Posterior vena cava (tissue), 2 donors: ENCODE measurements around the gene HTR3A. TPM values are rescaled to one million over a fixed set of nuclear protein-coding genes. Genes with fewer than 3 reads are reported as not detected.
"Not testable (repeated sequence)": the region's sequence is repeated elsewhere in the genome, so short reads cannot be mapped to it uniquely, and the experiment has no call there.

ENCODE experiments used
- DNase-seq: peaks from one replicate; pipeline ENCODE4 v3.0.0-alpha.2; 2020; ENCODE audit warnings: low spot score
- intact Hi-C, 2 donors: fragments of 100-400 bp; cut with DNase I; formaldehyde crosslinking; loops; one replicate each; pipeline versions ENCODE4 v1.14.1 to v1.14.2; 2022 to 2023
- long read RNA-seq, 2 donors: library from polyadenylated mRNA; unstranded; transcript quantifications; one replicate each; pipeline ENCODE4 v2.0.0, GENCODE V29; 2020 to 2021
- total RNA-seq, 2 donors: library from RNA; stranded (reverse); fragmentation: NEBNext Ultra II Directional; extraction: Animal tissue kit (Norgen Biotek cat#: 25700); gene quantifications; one replicate each; pipeline ENCODE4 v1.2.1, GENCODE V29; 2021
- donor health status: DM: yes; HTN: yes; CAD: no.
- donor health status: DM: yes; HTN: yes; CAD: no.

Gene HTR3A
- total RNA-seq, result not detected
- long read RNA-seq, donor 1, result 0 reads
- long read RNA-seq, donor 2, result 0 reads

DNA sequence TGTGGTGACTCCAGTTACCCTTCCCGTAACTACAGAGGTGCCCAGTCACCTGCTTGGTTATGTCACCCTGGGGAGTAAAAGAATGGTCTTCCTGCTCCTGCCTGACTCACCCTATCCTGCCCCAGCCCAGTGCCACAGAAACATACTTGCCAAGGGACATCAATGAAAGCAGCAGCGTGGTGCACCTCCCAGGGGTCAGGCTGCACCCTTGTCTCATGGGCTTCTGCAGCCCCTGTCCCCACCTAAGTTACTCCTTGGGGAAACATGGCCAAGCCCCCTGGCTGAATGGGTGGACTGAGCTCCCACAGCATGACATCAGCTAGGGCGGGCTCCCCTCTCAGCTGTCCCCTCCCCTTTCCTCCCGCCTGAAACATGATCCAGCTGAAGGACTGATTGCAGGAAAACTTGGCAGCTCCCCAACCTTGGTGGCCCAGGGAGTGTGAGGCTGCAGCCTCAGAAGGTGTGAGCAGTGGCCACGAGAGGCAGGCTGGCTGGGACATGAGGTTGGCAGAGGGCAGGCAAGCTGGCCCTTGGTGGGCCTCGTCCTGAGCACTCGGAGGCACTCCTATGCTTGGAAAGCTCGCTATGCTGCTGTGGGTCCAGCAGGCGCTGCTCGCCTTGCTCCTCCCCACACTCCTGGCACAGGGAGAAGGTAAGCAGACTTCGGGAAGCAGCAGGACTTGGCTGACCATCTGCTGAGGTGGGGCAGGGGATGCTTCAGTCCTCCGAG is at the start of gene HTR3A:
Gene HTR3A (plus strand): TSS at position 368 of the 730 bp plus-strand sequence. CDS start 218 bp downstream, at position 586.
- intact Hi-C loops, result loop anchor here in 1 of 2 donors (1.0 kb wide), 1 partner anchor 35 kb away; no protein-coding TSS in a partner anchor
- no peak for DNase-seq

DNA sequence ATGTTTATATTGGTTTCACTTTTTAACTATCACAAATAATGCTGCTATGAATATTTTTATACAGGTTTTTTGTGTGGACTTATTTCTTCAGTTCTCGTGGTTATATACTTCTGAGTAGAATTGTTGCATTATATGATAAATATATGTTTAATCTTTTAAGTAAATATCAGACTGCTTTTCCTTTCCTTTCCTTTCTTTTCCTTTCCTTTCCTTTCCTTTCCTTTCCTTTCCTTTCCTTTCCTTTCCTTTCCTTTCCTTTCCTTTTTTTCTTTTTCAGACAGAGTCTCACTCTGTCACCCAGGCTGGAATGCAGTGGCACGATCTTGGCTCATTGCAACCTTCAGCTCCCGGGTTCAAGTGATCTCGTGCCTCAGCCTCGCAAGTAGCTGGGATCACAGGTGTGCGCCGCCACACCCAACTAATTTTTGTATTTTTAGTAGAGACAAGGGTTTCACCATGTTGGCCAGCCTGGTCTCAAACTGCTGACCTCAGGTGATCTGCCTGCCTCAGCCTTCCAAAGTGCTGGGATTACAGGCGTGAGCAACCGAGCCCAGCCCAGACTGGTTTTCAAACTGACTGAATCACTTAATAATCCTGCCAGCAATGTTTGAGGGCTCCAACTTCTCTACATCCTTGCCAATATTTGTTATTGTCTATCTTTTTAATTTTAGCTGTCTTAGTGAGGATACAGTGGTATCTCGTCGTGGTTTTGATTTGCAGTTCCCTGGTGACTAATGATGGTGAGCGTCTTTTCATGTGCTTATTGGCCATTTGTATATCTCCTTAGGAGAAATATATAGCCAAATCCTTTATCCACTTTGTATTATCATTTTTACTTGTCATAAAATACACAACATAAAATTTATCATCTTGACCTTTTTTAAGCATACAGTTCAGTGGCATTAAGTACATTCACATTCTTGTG is 48.4 kb upstream of the HTR3A start:
- DNase-seq, result no peak
- intact Hi-C loops, result no loop called here

DNA sequence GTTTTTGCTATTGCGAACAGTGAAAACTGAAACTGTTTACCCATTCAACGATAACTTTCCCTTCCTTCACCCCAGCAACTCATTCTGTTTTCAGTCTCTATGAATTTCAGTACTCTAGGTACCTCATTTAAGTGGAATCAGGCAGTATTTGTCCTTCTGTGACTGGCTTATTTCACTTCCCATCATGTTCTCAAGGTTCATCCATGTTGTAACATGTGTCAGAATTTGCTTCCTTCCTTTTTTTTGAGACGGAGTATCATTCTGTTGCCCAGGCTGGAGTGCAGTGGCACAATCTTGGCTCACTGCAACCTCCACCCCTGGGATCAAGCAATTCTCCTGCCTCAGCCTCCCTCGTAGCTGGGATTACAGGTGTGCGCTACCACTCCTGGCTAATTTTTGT is 46.6 kb upstream of the HTR3A start:
- DNase-seq, result no peak
- intact Hi-C loops, result no loop called here

DNA sequence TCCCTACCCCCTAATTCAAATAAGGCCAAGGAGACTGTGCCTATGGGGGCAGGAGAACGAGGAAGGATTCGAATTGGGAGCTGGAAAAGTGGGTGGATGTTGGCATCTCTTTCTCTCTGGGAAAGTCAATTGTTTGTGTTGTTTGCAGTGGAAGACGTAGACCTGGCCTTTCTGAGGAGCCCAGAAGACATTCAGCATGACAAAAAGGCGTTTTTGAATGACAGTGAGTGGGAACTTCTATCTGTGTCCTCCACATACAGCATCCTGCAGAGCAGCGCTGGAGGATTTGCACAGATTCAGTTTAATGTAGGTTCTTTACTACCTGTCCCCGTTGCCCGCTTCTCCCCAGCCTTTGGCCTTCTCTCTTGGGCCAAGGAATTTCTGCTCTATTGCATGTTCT is 42.1 kb upstream of the HTR3A start:
- DNase-seq, result no peak
- intact Hi-C loops, result no loop called here

DNA sequence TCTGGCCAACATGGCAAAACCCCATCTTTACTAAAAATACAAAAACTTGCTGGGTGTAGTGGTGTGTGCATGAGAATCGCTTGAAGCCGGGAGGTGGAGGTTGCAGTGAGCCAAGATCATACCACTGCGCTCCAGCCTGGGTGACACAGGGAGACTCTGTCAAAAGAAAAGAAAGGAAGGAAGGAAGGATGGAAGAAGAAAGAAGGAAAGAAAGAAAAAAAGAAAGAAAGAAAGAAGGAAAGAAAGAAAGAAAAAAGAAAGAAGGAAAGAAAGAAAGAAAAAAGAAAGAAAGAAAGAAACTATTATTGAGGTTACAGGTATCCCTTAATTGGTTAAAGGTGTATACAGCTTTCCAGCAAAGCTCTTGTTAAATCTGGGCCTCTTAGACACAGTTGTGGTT is 40.7 kb upstream of the HTR3A start:
- DNase-seq, intact Hi-C loops: not testable (repeated sequence)

DNA sequence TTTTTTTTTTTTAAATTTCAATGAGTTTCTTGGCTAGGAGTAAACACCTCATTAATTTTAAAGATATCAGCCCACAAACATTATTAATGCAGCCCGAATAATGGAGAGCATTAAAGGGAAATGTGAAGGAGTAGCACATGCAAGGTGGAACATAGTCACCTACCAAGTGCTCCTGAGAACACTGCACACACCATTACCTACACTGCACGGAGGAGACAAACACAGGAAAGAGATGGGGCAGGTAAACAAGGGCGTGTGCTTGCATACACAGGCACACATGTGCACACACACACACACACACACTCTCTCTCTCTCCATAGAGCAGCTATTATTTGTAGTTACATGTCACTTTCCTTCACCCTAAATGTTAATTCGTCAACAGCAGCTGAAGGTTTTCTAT is 40.1 kb upstream of the HTR3A start:
- no peak for DNase-seq
- intact Hi-C loops, result no loop called here

DNA sequence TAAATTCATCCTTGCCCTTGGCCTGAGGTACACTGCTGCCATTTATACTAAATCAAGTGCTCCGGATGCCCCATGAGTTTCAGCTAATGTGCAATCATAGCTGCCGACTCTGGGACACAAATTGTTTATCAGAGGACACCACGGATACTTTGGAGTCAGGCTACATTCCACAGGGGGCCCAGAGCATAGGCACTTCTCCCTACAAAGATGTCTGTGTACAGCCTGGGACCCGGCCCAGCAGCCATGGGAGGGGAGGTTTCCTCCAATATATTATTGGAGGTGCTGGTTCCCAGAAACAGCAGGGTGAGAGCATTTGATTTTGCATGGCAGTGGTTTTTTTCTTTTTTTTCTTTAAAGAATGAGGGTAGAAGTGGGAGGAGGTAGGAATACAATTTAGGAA is 39.0 kb upstream of the HTR3A start:
- intact Hi-C loops, result no loop called here
- no peak for DNase-seq

DNA sequence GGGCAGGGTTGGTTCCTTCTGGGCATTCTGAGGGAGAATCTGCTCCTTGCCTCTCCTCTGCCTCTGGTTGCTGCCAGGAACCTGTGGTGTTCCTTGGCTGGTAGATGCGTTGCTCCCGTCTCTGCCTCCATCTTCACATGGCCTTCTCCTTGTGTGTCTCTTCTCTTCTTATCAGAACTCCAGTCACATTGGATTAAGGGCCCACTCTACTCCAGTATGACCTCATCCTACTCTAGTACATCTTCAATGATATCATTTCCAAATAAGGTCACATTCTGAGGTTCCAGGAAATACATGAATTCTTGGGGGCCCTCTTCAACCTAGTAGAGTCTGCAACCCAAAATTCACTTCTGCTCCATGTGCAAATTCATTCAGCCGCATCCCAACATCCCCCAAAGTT is 37.0 kb upstream of the HTR3A start:
- intact Hi-C loops, result no loop called here
- no peak for DNase-seq

DNA sequence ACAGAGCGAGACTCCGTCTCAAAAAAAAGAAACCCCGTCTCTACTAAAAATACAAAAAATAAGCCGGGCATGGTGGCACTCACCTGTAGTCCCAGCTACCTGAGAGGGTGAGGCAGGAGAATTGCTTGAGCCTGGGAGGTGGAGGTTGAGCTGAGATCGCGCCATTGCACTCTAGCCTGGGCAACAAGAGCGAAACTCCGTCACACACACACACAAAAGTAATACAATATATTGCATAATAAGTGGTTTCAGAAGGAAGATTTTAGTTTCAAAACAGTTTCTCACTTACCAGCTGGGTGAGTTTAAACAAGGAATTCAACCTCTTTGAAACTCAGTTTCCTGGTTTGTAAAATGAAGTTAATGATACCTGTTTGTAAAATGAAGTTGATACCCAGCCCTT is 32.7 kb upstream of the HTR3A start:
- intact Hi-C loops, result no loop called here
- DNase-seq, result no peak

DNA sequence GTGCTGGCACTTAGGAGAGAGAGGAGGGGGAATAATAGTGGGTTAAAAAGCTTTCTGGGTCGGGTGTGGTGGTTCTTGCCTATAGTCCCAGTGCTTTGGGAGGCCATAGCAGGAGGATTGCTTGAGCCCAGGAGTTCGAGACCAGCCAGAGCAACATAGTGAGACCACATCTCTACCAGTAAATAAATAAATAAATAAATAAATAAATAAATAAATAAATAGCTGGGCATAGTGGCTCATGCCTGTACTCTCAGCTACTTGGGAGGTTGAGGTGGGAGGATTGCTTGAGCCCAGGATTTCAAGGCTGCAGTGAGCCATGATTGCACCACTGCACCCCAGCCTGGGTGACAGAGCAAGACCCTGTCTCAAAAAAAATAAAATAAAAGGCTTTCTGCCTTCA is 28.7 kb upstream of the HTR3A start:
- DNase-seq, intact Hi-C loops: not testable (repeated sequence)

DNA sequence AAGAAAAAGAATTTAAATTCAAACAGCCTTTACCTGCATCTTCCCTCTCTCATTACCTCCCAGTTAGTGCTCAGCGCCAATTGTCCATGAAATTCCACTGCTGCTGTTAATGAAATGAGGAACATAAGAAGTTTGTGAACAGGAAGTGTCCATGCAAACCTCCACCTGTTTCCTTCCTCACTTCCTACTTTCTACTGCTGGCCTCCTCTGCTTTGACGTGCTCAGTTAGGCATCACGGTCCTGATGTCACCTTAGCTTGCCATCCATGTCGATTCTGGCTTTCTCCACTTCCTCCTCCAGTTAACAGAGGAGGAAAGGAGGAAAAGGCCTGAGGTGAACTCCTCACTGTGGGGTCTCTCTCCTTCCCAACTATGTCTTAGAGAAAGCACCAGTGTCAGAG is 26.9 kb upstream of the HTR3A start:
- DNase-seq, result no peak
- intact Hi-C loops, result no loop called here

DNA sequence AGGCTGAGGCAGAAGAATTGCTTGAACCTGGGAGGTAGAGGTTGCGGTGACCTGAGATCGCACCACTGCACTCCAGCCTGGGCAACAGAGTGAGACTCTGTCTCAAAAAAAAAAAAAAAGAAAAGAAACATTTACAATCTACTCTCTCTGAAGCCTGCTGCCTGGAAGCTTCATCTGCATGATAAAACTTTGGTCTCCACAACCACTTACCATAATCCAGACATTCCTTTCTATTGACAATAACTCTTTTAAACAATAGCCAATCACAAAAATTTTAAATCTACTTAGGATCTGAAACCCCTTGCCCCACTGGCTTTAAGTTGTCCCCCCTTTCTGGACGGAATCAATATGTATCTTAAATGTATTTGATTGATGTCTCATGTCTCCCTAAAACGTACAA is 25.0 kb upstream of the HTR3A start:
- intact Hi-C loops, result no loop called here
- no peak for DNase-seq

DNA sequence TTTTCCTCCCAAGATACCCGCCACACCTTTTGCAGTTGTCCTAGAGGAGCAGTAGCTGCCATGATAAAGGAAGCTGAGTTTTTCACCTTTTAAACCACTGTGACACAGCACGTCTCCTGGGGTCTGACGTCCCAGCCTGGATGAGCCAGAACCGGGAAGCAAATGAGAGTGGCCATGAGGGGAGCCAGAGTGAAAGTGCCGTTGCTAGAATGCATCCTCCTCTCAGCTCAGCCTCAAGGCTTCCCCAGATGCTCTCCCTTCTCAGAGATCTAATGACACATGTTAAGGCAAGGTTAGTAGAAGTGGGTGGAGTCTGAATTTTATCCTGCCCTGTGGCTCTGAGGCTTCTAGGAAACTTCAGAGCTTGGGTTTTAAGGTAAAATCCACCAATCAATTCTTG is 23.4 kb upstream of the HTR3A start:
- intact Hi-C loops, result no loop called here
- no peak for DNase-seq

DNA sequence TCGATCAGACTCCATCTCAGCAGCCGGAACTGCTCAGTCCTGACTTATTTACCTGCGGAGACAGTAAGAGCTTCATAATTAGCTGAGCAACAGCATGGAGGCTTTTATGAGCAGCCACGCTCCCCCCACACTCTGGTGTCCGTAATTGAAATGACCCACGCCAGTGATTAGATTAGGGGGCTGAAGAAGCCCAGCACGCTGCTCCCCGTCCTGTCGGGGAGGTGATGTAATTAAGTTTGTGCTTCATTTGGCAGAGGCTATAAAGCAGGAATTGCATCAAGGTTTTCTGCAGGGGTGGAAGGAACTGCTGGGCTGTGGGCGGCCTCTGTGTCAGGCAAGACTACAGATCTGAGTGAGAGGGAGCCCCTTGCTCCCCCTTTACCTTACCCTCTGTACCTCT is 22.8 kb upstream of the HTR3A start:
- no peak for DNase-seq
- intact Hi-C loops, result no loop called here

DNA sequence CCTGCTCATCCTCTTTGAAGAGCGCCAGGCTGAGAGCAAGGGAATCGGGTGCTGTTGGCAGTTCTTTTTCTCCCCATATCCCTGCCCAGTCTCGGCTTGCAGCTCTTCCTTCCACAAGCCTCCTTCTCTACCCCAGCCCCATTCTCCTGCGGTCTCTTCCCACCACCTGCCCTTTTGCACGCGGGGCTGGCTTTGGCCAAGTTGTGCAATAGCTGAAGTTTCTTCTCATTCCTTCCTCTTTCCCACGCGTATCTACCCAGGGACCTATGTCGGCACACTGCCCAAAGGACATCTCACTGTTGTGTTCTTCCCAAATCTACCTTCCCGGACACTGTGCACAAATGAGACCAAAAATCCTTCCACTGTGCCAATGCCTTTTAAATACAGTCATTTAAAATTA is 22.3 kb upstream of the HTR3A start:
- DNase-seq, result no peak
- intact Hi-C loops, result no loop called here

DNA sequence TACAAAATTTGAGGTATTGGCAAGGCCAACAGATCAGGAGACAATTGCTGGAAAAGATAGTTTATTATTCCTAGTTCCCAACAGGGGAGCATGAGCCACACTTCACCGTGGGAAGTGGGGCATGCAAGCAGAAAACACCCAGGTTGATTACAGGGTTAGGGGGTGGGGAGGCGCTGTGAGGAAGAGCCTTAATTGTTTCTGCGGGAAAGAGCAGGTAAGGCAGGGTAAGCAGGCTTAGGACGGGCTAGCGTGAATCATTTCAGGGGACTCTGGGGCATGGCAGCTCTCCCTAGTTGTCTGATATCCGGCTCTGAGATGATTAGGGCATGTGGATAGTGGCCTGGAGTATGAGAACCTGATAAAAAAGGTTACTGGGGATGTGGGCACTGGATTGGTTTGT is 20.7 kb upstream of the HTR3A start:
- DNase-seq, result no peak
- intact Hi-C loops, result no loop called here

DNA sequence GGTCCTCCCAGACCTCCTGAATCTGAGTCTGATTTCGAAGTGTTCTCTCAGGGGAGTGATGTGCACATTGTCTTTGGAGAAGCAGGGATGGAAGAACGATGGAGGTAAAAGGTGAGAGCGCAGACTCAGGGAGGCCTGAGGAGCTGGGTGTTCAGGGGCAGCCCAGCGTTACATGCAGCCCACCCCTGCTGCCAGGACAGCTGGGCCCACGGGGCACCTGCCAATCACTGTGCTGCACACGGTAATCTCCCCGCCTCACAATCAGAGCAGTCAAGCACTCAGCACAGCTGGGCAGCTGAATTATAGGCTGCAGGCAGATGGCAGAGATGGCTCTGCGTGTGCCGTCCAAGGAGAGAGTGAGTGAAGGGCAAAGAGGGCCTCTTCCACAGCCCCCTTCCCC is 17.9 kb upstream of the HTR3A start:
- DNase-seq, result no peak
- intact Hi-C loops, result no loop called here

DNA sequence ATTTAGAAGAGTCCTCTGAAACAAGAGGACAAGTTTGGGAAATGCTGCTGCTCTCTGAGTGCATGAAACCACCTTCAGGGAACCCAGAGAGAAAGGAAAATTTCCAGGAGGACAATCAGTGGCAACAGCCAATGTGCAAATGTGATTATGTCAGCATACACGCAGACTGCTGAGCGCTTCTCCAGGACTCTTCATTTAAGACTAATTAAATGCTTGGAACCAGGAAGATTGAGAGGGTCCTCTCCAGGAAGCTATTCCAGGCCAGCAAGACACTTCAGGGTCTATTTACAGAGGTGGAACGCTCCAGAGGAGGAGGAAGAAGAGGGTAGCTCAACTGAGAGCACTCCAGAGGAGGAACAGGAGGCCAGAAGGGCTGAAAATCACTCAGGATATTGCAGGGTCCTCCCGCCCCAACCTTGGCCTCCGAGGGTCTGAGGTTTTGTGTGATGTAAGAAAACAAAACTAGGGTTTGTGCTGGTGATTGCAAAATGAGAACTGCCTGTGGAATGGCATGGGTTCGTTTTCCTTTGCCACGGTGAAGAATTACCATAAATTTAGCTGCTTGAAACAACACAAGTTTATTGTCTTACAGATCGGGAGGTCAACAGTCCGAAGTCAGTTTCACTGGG is 14.1 kb upstream of the HTR3A start:
- intact Hi-C loops, result no loop called here
- no peak for DNase-seq

DNA sequence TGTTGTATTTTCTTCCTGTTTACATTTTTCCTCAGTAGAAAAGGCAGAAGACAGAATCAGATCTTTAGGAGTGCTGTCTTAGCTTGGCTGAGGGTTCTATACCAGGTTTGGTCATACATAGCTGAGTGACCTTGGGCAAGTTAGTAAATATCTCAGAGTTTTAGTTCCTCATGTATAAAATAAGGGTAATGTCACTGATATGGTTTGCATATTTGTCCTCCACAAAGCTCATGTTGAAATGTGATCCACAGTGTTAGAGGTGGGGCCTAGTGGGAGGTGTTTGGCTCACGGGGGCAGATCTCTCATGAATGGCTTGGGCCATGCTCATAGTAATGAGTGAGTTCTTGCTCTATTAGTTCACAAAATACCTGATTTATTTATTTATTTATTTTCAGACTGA is 7.5 kb upstream of the HTR3A start:
- intact Hi-C loops, result no loop called here
- no peak for DNase-seq

DNA sequence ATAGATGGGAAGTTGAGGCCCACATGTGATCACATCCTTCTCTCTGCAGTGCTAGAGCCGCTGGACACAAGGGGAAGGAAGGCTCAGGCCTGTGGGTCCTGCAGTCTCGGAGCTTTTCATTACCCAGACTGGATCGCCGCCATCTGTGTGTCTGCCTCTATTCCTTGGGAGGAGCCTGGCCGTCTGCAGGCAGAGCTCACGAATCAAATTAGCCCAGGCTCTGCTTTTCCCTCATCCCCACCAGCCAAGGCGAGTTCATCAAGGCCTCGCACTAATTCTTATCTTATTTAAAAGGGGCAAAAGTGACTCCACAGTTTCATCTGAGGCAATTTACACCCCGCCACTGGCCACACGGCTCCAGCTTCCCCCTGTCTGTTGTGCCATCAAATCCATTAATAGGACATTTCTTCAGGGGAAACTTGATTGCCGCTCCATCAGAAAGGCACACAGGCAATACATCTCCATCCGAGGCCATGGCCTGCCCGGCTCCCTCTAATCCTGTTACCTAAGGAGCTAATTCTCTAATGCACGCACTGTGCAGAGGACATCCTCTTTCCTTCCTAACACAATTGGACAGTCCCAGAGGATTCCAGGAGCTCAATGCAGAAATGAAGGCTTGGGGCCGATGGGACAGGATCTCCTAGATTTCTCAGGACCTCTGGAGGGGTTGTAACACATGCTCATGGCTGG is 3.3 kb upstream of the HTR3A start:
- DNase-seq, result no peak
- intact Hi-C loops, result no loop called here
